AG09319 (cell line): ENCODE measurements around the gene TMTC1.
"Not testable (repeated sequence)": the region's sequence is repeated elsewhere in the genome, so short reads cannot be mapped to it uniquely, and the experiment has no call there.

Experiments
- DNase-seq: peaks from one replicate; pipeline ENCODE4 v3.0.0-alpha.2; 2010; ENCODE audit warnings: low read depth; ENCODE audit errors: extremely low read depth
- TF ChIP-seq, protein P1 (sequence below): IDR thresholded peaks from 2 replicates; pipeline ENCODE4 v1.5.1; 2011; ENCODE audit warnings: low read depth, mild to moderate bottlenecking, inconsistent platforms, low read length, moderate library complexity

TMTC1 gene

DNA sequence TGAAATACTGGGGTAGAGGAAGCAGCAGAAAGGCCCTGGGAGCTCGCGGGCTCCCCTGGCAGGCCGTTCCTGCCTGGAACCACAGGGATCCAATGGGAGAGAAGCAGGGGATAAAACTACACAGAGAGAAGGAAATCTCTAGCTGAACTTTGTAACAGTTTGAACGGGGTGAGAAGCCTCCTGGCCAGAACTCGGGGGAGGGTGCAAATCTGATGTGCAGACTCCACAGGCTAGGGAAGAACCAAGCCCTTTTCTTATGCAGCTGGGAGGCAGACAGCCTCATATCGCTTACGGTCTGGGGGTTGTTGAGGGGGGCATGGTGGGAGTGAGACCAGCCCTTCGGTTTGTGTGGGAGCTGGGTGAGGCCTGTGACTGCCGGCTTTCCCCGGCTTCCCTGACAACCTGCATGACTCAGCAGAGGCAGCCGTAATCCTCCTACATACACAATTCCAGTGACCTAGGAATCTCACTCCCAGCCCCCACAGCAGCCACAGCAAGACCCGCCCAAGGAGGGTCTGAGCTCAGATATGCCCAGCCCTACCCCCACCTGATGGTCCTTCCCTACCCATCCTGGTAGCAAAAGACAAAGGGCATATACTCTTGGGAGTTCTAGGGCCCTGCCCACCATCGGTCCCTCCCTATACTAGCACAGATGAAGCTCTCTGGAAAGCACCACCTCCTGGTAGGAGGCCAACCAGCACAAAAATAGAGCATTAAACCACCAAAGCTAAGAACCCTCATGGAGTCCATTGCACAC lies 143.0 kb downstream of the TMTC1 start:
- no peak for DNase-seq
- TF ChIP-seq, protein P1, sequence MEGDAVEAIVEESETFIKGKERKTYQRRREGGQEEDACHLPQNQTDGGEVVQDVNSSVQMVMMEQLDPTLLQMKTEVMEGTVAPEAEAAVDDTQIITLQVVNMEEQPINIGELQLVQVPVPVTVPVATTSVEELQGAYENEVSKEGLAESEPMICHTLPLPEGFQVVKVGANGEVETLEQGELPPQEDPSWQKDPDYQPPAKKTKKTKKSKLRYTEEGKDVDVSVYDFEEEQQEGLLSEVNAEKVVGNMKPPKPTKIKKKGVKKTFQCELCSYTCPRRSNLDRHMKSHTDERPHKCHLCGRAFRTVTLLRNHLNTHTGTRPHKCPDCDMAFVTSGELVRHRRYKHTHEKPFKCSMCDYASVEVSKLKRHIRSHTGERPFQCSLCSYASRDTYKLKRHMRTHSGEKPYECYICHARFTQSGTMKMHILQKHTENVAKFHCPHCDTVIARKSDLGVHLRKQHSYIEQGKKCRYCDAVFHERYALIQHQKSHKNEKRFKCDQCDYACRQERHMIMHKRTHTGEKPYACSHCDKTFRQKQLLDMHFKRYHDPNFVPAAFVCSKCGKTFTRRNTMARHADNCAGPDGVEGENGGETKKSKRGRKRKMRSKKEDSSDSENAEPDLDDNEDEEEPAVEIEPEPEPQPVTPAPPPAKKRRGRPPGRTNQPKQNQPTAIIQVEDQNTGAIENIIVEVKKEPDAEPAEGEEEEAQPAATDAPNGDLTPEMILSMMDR: no peak

DNA sequence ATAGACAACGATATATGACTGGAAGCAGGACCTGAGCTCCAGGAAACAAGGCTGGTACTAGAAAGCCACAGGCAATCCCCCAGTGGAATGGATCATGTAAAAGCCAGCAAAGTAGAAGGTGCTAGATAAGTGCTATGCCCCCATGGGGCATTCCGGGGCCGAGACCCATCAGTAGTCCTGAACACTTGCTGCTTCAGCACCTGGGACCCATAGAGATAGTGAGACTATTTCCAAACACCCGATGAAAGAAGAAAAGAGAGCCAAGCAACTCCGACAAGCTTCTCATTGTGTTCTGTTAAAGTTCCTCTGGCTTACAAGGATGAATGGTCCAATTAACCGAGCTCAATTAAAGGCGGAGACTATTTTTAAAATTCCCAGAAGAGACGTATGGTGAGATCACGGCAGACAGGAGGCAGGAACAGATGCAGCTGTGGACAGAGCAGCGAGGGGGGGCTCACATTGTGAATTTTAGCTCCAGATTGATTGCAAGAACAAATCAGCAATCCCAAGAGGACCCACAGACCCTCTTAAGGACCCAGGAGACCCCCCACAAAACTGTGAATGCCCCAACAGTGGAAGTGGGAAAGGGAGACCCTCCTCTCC lies 143.7 kb downstream of the TMTC1 start:
- DNase-seq: no peak
- TF ChIP-seq, protein P1: no peak

DNA sequence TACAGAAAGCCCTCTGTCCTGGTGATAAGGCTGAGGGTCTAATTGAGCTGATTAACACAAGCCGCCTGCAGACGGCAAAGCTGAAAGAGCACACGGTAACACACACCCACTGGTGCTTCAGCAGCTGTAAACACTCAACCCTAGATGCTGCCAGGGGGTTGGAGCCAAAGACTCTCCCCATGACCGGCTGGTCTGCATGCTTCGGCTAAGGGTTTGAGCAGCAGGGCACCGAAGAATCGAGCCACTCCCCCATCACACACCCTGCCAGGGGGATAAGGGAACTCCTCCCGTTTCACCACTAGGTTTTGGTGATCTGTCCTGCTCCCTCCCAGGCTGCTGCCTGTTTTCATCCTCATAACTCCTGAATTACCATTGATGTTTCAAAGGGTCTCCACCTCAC lies 145.2 kb downstream of the TMTC1 start:
- TF ChIP-seq, protein P1: no peak
- no peak for DNase-seq

DNA sequence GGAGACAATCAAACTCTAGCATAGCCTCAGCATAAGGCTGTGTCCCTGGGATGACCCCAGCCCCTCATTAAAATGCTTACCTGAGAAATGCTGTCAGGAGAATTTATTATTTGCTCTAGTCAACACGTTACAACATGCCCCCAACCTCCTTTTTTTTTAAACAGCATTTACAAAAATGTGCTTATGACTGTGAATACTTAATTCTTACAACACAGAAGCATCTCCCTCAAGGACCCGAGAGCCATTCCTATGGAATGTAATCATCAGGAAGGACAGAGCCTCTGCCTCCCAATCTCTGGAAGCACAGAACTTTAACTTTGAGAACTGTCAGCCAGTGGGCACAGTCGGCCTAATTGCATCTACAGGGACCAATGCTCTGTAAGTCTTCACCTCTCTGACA lies 149.7 kb downstream of the TMTC1 start:
- DNase-seq: no peak
- TF ChIP-seq, protein P1: no peak

DNA sequence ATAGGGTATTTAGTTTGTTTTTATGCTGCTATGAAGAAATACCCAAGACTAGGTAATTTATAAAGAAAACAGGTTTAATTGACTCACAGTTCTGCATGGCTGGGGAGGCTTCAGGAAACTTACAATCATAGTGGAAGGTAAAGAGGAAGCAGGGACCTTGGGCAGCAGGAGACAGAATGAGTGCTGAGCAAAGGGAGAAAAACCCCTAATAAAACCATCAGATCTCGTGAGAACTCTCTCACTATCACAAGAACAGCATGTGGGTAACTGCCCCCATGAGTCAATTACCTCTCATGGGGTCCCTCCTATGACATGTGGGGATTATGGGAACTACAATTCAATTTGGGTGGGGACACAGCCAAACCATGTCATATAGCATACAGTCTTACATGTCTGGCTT lies 153.6 kb downstream of the TMTC1 start:
- not testable (repeated sequence) for DNase-seq

DNA sequence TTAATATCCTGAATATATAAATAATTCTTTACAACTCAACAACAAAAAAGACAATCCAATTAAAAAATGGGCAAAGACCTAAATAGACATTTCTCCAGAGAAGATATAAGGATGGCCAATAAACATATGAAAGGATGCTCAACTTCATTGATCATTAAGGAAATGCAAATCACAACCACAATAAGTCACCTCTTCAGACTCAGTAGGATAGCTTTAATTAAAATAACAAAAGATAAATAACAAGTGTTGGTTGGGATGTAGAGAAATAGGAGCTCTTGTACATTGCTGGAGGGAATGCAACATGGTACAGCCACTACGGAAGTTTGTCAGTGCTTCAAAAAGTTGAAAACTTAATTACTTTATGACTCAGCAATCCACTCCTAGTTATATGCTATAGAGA lies 156.5 kb downstream of the TMTC1 start:
- TF ChIP-seq, protein P1: no peak
- no peak for DNase-seq

DNA sequence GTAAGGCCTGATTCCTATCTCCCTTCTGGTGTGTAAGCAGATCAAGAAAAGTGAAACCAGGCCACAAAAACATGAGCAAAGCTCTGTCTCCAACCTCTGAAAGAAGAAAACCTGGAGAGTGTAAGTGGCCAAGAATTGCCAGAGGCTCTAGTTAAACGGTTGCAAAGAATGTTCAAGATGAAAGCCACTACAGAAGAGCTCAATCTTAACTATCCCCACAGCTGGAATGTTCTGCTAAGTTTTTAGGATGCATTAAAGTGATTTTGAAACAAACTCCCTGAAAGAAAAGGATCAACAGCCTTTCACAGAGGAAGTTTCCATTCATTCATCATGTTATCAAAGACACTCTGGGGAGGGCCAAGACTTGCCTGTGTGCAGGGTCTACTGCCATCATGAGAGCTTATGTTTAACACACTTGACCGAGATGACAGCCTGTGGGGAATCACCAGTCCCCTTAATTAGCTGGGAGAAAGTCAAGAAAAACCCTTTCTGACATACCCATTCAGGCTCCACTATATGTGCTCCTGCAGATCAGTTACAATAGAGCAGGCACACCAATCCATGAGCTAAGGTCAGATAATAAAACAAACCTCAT lies 158.3 kb downstream of the TMTC1 start:
- no peak for DNase-seq
- TF ChIP-seq, protein P1: no peak
